ENCODE measurements around the gene BTN1A1. TPM values are rescaled to one million over a fixed set of nuclear protein-coding genes. Genes with fewer than 3 reads are reported as not detected.

BTN1A1 gene
- total RNA-seq, 4 donors from 2014 or later = not detected

DNA sequence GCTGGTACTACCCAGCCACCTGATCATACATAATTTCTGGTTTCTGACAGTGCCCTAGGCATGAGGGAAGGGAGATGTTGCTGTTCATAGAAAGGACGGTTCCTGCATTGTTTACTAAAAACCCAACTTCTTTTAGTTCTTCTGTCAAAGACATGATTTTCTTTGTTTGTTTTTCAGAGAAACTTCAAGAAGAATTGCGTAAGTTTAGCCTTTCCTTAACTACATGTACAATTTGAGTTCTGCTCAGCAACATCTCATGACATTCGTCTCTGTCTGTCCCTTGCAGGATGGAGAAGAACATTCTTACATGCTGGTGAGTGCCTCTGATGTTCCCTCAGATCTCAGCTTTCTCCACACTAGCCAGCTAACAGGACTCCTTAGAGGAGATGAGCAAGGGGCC, 34.3 kb upstream of the BTN1A1 start:
- Histone ChIP-seq H3K36me3 (peaks cover 39 to 94% (median 63%) of the 10 kb centered on the region in 3 donors), H3K4me1 (peaks cover 3 to 29% (median 12%) of the 10 kb centered on the region in 3 donors), H3K9me3 (no peaks in the 10 kb centered on the region), H3K27me3 (no peaks in the 10 kb centered on the region), H3K27ac (no peak overlapping the region), H3K4me3 (no peak overlapping the region)
- DNase-seq = no peak
- 74 to 93% methylated on average over 3 of the region's 3 CpGs for WGBS, 2 donors
- intact Hi-C loops (cut with DNase I) = no loop called here
- TF ChIP-seq, protein P1, sequence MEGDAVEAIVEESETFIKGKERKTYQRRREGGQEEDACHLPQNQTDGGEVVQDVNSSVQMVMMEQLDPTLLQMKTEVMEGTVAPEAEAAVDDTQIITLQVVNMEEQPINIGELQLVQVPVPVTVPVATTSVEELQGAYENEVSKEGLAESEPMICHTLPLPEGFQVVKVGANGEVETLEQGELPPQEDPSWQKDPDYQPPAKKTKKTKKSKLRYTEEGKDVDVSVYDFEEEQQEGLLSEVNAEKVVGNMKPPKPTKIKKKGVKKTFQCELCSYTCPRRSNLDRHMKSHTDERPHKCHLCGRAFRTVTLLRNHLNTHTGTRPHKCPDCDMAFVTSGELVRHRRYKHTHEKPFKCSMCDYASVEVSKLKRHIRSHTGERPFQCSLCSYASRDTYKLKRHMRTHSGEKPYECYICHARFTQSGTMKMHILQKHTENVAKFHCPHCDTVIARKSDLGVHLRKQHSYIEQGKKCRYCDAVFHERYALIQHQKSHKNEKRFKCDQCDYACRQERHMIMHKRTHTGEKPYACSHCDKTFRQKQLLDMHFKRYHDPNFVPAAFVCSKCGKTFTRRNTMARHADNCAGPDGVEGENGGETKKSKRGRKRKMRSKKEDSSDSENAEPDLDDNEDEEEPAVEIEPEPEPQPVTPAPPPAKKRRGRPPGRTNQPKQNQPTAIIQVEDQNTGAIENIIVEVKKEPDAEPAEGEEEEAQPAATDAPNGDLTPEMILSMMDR (IDR thresholded peaks at IDR 0.05) = no peak
- TF ChIP-seq POLR2A (IDR thresholded peaks at IDR 0.05) = no peak

DNA sequence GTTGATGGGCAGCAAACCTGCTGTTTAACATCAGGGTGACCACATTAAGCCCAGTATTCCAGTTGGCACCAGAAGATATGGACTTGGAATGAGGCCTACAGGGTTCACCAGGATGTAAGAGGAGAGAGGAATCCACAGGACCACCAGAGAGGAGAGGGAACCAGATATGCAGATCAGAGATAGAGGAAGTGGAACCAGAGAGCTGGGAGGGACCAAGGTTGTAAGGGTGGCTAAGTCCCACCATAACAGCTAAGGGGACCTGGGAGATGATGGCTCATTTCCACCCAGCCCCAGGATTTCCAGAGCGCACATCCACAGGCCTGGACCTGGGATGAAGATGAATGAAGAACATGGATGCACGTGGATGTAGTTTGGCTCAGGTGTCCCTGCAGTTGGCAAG, 31.3 kb upstream of the BTN1A1 start:
- H3K4me3 ChIP-seq = no peak overlapping the region
- no peaks in the 10 kb centered on the region for H3K27me3 ChIP-seq
- TF ChIP-seq, protein P1 (IDR thresholded peaks at IDR 0.05) = no peak
- TF ChIP-seq POLR2A (IDR thresholded peaks at IDR 0.05) = no peak
- DNase-seq = no peak
- no peaks in the 10 kb centered on the region for H3K9me3 ChIP-seq
- WGBS, 2 donors = 85 to 93% methylated on average over 2 of the region's 2 CpGs
- intact Hi-C loops (cut with DNase I) = no loop called here
- H3K36me3 ChIP-seq = peaks cover 24 to 66% (median 46%) of the 10 kb centered on the region in 3 donors
- H3K4me1 ChIP-seq = peaks cover 0 to 6% (median 0%) of the 10 kb centered on the region in 3 donors
- no peak overlapping the region for H3K27ac ChIP-seq

GRCh38 chr6:26470643-26471042, 29.5 kb upstream of the BTN1A1 start:
- 70 to 87% methylated on average over 3 to 4 of the region's 4 CpGs for WGBS, 2 donors
- TF ChIP-seq, protein P1 (IDR thresholded peaks at IDR 0.05) = no peak
- no peak for TF ChIP-seq POLR2A (IDR thresholded peaks at IDR 0.05)
- peaks cover 16 to 48% (median 29%) of the 10 kb centered on the region in 3 donors for H3K36me3 ChIP-seq
- peaks cover 8 to 22% (median 9%) of the 10 kb centered on the region in 3 donors for H3K4me1 ChIP-seq
- intact Hi-C loops (cut with DNase I) = no loop called here
- H3K27ac ChIP-seq = no peak overlapping the region
- DNase-seq = no peak
- no peak overlapping the region for H3K4me3 ChIP-seq
- no peaks in the 10 kb centered on the region for H3K9me3 ChIP-seq
- H3K27me3 ChIP-seq = no peaks in the 10 kb centered on the region

DNA sequence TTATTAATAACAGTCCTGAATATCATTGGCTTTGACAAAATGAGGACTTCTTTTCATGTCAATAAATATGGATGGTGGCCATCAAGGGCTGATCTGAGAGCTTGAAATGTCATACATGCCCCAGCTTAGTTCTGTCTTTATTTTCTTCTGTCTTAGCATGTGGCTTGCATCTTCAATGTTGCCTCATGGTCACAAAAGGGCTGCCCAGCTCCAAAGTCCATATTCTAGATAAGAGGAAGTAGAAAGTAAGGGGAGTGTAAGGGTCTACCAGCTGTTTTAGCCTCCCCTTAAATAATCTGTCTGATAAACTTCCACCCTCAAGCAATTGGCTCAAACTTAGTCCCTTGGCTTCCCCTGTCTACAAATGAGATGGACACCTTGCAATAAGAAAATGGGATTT, 28.1 kb upstream of the BTN1A1 start:
- intact Hi-C loops (cut with DNase I) = no loop called here
- no peak overlapping the region for H3K27ac ChIP-seq
- H3K4me3 ChIP-seq = no peak overlapping the region
- DNase-seq = no peak
- H3K27me3 ChIP-seq = no peaks in the 10 kb centered on the region
- H3K9me3 ChIP-seq = no peaks in the 10 kb centered on the region
- no peak for TF ChIP-seq POLR2A (IDR thresholded peaks at IDR 0.05)
- TF ChIP-seq, protein P1 (IDR thresholded peaks at IDR 0.05) = no peak
- H3K4me1 ChIP-seq = peaks cover 8 to 32% (median 9%) of the 10 kb centered on the region in 3 donors
- H3K36me3 ChIP-seq = peaks cover 7 to 35% (median 18%) of the 10 kb centered on the region in 3 donors

- no peaks in the 10 kb centered on the region for H3K27me3 ChIP-seq
- peaks cover 8 to 32% (median 9%) of the 10 kb centered on the region in 3 donors for H3K4me1 ChIP-seq
- TF ChIP-seq, protein P1 (IDR thresholded peaks at IDR 0.05) = no peak
- no peak for TF ChIP-seq POLR2A (IDR thresholded peaks at IDR 0.05)
- intact Hi-C loops (cut with DNase I) = no loop called here
- H3K9me3 ChIP-seq = no peaks in the 10 kb centered on the region
- peaks cover 0 to 27% (median 12%) of the 10 kb centered on the region in 3 donors for H3K36me3 ChIP-seq
- H3K27ac ChIP-seq = peak overlapping the region; percentile 81 to 94 (median 93)
- H3K4me3 ChIP-seq = no peak overlapping the region
- 92 to 95% methylated on average over 2 to 4 of the region's 4 CpGs for WGBS, 2 donors
- no peak for DNase-seq
Measured at GRCh38 chr6:26472549-26473290, 27.4 kb upstream of the BTN1A1 start.
